Panc1 (cell line): ENCODE measurements around the gene SH2D6.

ENCODE experiments used
- CTCF ChIP-seq: fragments of 450-650 bp; IDR thresholded peaks from 2 replicates; pipeline ENCODE4 v1.5.1; 2017; ENCODE audit warnings: mild to moderate bottlenecking
- POLR2AphosphoS5 ChIP-seq: IDR thresholded peaks from 2 replicates; pipeline ENCODE4 v1.6.1; 2012; ENCODE audit warnings: mild to moderate bottlenecking, low read depth, low read length, moderate library complexity
- REST ChIP-seq, 2 experiments: IDR thresholded peaks; 2 replicates each; pipeline ENCODE4 v1.6.1; 2011 to 2012; ENCODE audit warnings: low read depth in 2 of 2, control low read depth in 1 of 2, low read length in 1 of 2, mild to moderate bottlenecking in 1 of 2, moderate library complexity in 1 of 2; ENCODE audit not compliant: insufficient read depth in 1 of 2
- SIN3A ChIP-seq: IDR thresholded peaks from 2 replicates; pipeline ENCODE4 v1.6.1; 2012; ENCODE audit warnings: low read depth, mild to moderate bottlenecking, low read length, moderate library complexity, borderline replicate concordance; ENCODE audit not compliant: insufficient read depth
- TCF7L2 ChIP-seq: IDR thresholded peaks from 2 replicates; pipeline ENCODE4 v1.6.1; 2011; ENCODE audit warnings: mild to moderate bottlenecking, low read depth, low read length, inconsistent platforms

GRCh38 chr2:85396531-85397470 lies 21.7 kb upstream of the SH2D6 start:
- TF ChIP-seq CTCF = no peak
- TF ChIP-seq POLR2AphosphoS5 = no peak
- no peak for TF ChIP-seq REST (IDR thresholded peaks at IDR 0.05; ENCODE audit: insufficient read depth in 1 of 2, low read depth in 2 of 2, low read length in 1 of 2)
- no peak for TF ChIP-seq TCF7L2
- no peak for TF ChIP-seq SIN3A
